Colonic mucosa (tissue), 4 donors: ENCODE results near the gene DOC2A. TPM values are rescaled to one million over a fixed set of nuclear protein-coding genes. Genes with fewer than 3 reads are reported as not detected.

Experiments used
- DNase-seq: peaks from one replicate; pipeline ENCODE4 v3.0.0-alpha.2; 2020
- H3K27ac ChIP-seq: fragments of 200-600 bp; one replicate; pipeline ENCODE4 v1.8.0; 2021
- H3K27me3 ChIP-seq: fragments of 200-600 bp; one replicate; pipeline ENCODE4 v1.8.0; 2021
- H3K36me3 ChIP-seq: fragments of 200-600 bp; one replicate; pipeline ENCODE4 v1.8.0; 2021
- H3K4me1 ChIP-seq: fragments of 200-600 bp; one replicate; pipeline ENCODE4 v1.8.0; 2021; ENCODE audit warnings: mild to moderate bottlenecking
- H3K4me3 ChIP-seq: fragments of 200-600 bp; one replicate; pipeline ENCODE4 v1.8.0; 2021
- H3K9ac ChIP-seq, 2 donors: one replicate each; pipeline ENCODE4 v1.7.0; 2013; ENCODE audit warnings: control low read depth in 2 of 2, low read depth in 2 of 2, low read length in 2 of 2
- H3K9me3 ChIP-seq: fragments of 200-600 bp; one replicate; pipeline ENCODE4 v1.8.0; 2021
- intact Hi-C: fragments of 100-400 bp; cut with DNase I; formaldehyde crosslinking; loops from one replicate; pipeline ENCODE4 v1.14.1; 2022
- total RNA-seq, 2 donors: library from RNA; stranded (reverse); fragmentation: NEBNext Ultra II Directional in 1 of 2; extraction: Animal tissue kit (Norgen Biotek cat#: 25700) in 1 of 2; gene quantifications; one replicate each; pipeline ENCODE4 v1.2.1, GENCODE V29; 2021
- TF ChIP-seq, protein P1 (sequence below): fragments of 200-600 bp; IDR thresholded peaks from one replicate; pipeline ENCODE4 v1.8.0; 2022; ENCODE audit warnings: antibody characterized with exemption, mild to moderate bottlenecking
- donor health status: healthy.
- donor health status: DM: no; HTN: no; CAD: no.
- donor health status: DM: no; HTN: no; CAD: no.

Gene DOC2A
- total RNA-seq, 2 donors from 2014 or later, result 4.8 to 12.9 TPM

DNA sequence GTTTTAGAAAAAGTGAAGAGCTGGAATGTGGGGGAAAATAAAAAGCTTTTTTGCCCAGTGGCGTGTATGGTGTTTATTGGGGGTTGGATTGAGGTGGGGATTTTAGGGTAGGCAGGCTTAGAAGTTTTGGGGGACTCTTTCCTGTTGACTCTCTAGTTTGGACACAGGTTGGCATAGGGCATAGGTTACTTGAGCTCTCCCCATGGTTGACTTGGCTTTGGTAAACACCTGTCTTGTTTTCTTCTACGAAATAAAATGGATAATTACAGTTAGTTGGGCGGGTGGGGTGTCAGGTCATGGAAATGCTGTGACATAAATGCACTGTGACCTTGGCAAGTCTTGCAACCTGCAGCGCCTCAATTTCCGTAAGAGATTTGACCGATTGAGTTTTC is 37.8 kb downstream of the DOC2A start:
- H3K27me3 ChIP-seq, result no peaks in the 10 kb centered on the region
- peak overlapping the region; percentile 74 for H3K27ac ChIP-seq
- H3K4me3 ChIP-seq, result no peak overlapping the region
- peaks cover 9% of the 10 kb centered on the region for H3K36me3 ChIP-seq
- DNase-seq, result no peak
- intact Hi-C loops, result no loop called here
- peaks cover 17% of the 10 kb centered on the region for H3K4me1 ChIP-seq
- TF ChIP-seq, protein P1, sequence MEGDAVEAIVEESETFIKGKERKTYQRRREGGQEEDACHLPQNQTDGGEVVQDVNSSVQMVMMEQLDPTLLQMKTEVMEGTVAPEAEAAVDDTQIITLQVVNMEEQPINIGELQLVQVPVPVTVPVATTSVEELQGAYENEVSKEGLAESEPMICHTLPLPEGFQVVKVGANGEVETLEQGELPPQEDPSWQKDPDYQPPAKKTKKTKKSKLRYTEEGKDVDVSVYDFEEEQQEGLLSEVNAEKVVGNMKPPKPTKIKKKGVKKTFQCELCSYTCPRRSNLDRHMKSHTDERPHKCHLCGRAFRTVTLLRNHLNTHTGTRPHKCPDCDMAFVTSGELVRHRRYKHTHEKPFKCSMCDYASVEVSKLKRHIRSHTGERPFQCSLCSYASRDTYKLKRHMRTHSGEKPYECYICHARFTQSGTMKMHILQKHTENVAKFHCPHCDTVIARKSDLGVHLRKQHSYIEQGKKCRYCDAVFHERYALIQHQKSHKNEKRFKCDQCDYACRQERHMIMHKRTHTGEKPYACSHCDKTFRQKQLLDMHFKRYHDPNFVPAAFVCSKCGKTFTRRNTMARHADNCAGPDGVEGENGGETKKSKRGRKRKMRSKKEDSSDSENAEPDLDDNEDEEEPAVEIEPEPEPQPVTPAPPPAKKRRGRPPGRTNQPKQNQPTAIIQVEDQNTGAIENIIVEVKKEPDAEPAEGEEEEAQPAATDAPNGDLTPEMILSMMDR, result no peak
- no peak overlapping the region for H3K9ac ChIP-seq
- H3K9me3 ChIP-seq, result no peaks in the 10 kb centered on the region

DNA sequence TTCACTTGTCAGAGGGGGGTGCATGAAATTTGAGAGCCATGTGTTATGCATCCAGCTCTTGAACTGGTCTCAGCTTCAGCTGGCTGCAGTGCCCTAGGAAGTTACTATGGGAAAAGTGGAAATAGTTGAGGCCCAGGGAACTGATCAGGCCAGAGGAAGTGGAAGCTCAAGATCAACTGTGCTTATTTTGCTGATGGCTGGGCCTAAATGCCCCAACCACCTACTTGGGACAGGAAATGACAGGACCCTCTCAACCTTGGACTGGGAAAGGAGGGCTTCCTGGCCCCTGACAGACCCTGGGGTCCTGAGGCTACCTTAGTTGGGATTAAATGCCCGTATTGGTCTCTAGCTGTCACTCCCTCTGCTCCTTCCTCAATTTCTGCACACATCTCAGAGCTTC is 38.3 kb downstream of the DOC2A start:
- TF ChIP-seq, protein P1, result no peak
- Histone ChIP-seq H3K36me3 (peaks cover 9% of the 10 kb centered on the region), H3K9me3 (no peaks in the 10 kb centered on the region), H3K9ac (no peak overlapping the region), H3K4me3 (no peak overlapping the region), H3K4me1 (peaks cover 17% of the 10 kb centered on the region), H3K27ac (no peak overlapping the region), H3K27me3 (no peaks in the 10 kb centered on the region)
- DNase-seq, result no peak
- intact Hi-C loops, result no loop called here

DNA sequence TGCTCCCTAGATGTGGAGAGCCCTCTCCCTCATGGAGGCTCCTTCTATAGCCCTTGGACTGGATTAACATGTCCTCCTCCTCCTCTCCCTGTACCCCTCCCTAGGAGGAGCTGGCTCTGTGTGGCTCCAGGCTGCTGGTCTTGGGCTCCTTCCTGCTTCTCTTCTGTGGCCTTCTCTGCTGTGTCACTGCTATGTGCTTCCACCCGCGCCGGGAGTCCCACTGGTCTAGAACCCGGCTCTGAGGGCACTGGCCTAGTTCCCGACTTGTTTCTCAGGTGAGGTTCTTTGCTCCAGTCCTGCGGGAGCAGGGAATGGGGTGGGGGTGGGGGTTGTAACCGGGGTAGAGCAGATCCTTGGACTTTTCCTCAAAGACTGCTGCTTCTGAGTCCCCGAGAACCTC is 39.5 kb downstream of the DOC2A start:
- peaks cover 9% of the 10 kb centered on the region for H3K36me3 ChIP-seq
- no peaks in the 10 kb centered on the region for H3K9me3 ChIP-seq
- no peak for DNase-seq
- peaks cover 11% of the 10 kb centered on the region for H3K4me1 ChIP-seq
- H3K4me3 ChIP-seq, result no peak overlapping the region
- intact Hi-C loops, result no loop called here
- no peak overlapping the region for H3K27ac ChIP-seq
- no peak overlapping the region for H3K9ac ChIP-seq
- TF ChIP-seq, protein P1, result no peak
- no peaks in the 10 kb centered on the region for H3K27me3 ChIP-seq

DNA sequence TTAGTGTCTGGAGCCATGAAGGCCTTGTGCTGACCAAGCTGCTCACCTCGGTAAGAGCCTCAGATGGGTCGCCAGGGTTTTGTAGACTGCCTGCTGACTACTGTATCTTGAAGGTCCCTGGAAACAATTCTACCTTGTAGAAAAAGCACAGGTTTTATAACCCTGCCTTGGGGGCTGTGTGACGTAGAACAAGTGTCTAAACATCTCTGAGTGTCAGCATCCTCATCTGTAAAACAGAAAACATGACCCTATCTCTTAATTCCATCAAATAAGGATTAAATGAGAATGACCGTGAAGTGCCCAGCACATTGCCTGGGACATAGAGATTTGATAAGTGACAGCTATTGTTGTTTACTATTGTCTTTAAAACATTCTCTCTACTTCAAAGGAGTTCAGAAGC is 42.6 kb downstream of the DOC2A start:
- Histone ChIP-seq H3K9ac (no peak overlapping the region), H3K4me3 (no peak overlapping the region), H3K9me3 (no peaks in the 10 kb centered on the region), H3K27me3 (no peaks in the 10 kb centered on the region), H3K27ac (no peak overlapping the region), H3K36me3 (peaks cover 9% of the 10 kb centered on the region), H3K4me1 (peaks cover under 1% of the 10 kb centered on the region)
- TF ChIP-seq, protein P1, result no peak
- DNase-seq, result no peak
- intact Hi-C loops, result no loop called here

DNA sequence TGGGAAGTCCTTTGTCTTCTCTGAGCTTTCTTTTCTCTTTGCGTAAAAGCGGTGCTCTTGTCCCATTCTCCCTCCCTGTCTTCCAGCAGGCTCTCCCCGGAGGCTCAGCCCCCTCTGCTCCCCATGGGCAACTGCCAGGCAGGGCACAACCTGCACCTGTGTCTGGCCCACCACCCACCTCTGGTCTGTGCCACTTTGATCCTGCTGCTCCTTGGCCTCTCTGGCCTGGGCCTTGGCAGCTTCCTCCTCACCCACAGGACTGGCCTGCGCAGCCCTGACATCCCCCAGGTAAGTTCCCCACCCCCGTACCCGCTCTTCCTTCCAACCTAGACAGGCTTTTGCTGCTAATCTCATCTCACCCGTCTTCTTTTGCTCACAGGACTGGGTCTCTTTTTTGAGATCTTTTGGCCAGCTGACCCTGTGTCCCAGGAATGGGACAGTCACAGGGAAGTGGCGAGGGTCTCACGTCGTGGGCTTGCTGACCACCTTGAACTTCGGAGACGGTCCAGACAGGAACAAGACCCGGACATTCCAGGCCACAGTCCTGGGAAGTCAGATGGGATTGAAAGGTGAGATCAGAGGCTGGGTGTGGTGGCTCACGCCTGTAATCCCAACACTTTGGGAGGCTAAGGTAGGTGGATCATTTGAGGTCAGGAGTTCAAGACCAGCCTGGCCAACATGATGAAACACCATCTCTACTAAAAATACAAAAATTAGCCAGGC is 47.6 kb downstream of the DOC2A start:
- no peak for DNase-seq
- no peaks in the 10 kb centered on the region for H3K27me3 ChIP-seq
- H3K36me3 ChIP-seq, result no peaks in the 10 kb centered on the region
- H3K9me3 ChIP-seq, result no peaks in the 10 kb centered on the region
- TF ChIP-seq, protein P1, result no peak
- H3K9ac ChIP-seq, result peak overlapping the region; percentile 91 to 97
- peak overlapping the region; percentile 72 for H3K4me3 ChIP-seq
- intact Hi-C loops, result no loop called here
- peaks cover 9% of the 10 kb centered on the region for H3K4me1 ChIP-seq
- peak overlapping the region; percentile 98 for H3K27ac ChIP-seq
